ENCODE results near the gene YIPF3.

- TF ChIP-seq CTCF (IDR thresholded peaks at IDR 0.05) (no peak), POLR2A (IDR thresholded peaks at IDR 0.05) (no peak), POLR2AphosphoS5 (IDR thresholded peaks at IDR 0.05) (no peak), EP300 (IDR thresholded peaks at IDR 0.05; ENCODE audit: low read depth) (no peak)
Observed at GRCh38 chr6:43502666-43503065, 14.1 kb downstream of the YIPF3 start.
